LNCAP (cell line): ENCODE results near the gene ALDH7A1.

Experiments used
- TF ChIP-seq, protein P1 (sequence below): fragments of 450-650 bp; IDR thresholded peaks from 2 replicates; pipeline ENCODE4 v1.5.1; 2017; ENCODE audit warnings: mild to moderate bottlenecking

The ALDH7A1 gene

GRCh38 chr5:126594748-126595485, at the start of gene ALDH7A1:
Gene ALDH7A1, minus strand, starts transcription at chr5:126595219. Its CDS starts 21 bp downstream, at chr5:126595198.
- TF ChIP-seq, protein P1, sequence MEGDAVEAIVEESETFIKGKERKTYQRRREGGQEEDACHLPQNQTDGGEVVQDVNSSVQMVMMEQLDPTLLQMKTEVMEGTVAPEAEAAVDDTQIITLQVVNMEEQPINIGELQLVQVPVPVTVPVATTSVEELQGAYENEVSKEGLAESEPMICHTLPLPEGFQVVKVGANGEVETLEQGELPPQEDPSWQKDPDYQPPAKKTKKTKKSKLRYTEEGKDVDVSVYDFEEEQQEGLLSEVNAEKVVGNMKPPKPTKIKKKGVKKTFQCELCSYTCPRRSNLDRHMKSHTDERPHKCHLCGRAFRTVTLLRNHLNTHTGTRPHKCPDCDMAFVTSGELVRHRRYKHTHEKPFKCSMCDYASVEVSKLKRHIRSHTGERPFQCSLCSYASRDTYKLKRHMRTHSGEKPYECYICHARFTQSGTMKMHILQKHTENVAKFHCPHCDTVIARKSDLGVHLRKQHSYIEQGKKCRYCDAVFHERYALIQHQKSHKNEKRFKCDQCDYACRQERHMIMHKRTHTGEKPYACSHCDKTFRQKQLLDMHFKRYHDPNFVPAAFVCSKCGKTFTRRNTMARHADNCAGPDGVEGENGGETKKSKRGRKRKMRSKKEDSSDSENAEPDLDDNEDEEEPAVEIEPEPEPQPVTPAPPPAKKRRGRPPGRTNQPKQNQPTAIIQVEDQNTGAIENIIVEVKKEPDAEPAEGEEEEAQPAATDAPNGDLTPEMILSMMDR, result no peak

DNA sequence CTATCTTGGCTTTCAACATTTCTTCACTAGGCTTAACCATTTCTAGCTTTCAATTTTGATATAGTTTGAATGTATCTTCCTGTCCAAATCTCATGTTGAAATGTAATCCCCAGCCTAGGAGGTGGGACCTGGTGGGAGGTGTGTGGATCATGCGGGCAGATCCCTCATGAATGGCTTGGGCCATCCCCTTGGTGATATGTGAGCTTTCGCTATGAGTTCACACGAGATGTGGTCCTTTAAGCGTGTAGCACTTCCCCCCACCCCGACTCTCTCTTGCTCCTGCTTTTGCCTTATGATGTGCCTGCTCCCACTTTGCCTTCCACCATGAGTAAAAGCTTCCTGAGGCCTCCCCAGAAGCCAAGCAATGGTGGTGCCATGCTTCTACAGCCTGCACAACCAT, 46.4 kb upstream of the ALDH7A1 start:
- TF ChIP-seq, protein P1, result no peak

GRCh38 chr5:126640866-126641265, 45.8 kb upstream of the ALDH7A1 start:
- TF ChIP-seq, protein P1, result no peak

DNA sequence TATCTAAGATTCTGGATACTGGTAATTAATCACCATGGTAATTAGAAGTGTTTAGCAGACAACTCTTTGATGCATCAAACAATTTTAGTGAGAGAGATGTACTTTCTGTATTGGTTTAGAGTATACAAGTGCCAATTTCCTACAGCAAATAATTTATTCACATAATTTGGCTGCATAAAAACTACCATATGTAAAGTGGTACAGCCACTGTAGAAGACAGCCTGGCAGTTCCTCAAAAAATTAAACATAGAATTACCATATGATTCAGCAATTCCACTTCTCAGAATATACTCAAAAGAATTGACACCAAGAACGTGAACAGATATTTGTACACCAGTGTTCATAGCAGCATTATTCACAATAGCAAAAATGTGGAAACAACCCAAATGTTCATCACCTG, 41.9 kb upstream of the ALDH7A1 start:
- TF ChIP-seq, protein P1, result no peak

DNA sequence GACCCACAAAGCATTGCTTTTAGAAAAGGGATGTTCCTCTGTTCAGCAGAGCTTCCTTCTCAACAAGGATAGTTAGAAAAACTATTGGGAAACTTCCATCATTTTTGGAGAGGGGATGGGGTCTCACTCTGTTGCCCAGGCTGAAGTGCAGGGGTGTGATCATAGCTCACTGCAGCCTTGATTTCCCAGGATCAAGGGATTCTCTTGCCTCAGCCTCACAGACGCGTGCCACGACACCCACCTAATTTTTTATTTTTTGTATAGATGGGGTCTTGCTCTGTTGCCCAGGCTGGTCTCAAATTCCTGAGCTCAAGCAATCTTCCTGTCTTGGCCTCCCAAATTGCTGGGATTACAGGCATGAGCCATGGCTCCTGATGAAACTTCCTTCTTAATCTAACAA, 40.6 kb upstream of the ALDH7A1 start:
- TF ChIP-seq, protein P1, result no peak

GRCh38 chr5:126633552-126633951, 38.5 kb upstream of the ALDH7A1 start:
- TF ChIP-seq, protein P1, result no peak

GRCh38 chr5:126631920-126632319, 36.9 kb upstream of the ALDH7A1 start:
- TF ChIP-seq, protein P1, result no peak
